Activated B cell treated with CpG ODN at 0.5 μM for 24 hours (primary cell): ENCODE measurements around the gene GRID2. TPM values are rescaled to one million over a fixed set of nuclear protein-coding genes. Genes with fewer than 3 reads are reported as not detected.

ENCODE experiments used
- ATAC-seq: fragments of 200-7000 bp; cut with Tn5 transposase; one replicate; pipeline ENCODE4 v1.10.0; 2021; ENCODE audit warnings: low read depth, mild to moderate bottlenecking, moderate library complexity
- CTCF ChIA-PET: fragments of 350-600 bp; sonication (Branson Sonifier 250); formaldehyde crosslinking; loops from one replicate; lab custom pipeline; 2021; ENCODE audit warnings: antibody characterized with exemption; lab: Charles Lee
- POLR2A ChIA-PET: fragments of 350-600 bp; sonication (Branson Sonifier 250); formaldehyde crosslinking; loops from one replicate; lab custom pipeline; 2021; ENCODE audit warnings: antibody characterized with exemption; lab: Charles Lee
- DNase-seq: peaks from one replicate; pipeline ENCODE4 v3.0.0; 2022
- H3K27ac Mint-ChIP-seq: one replicate; pipeline ENCODE4 v1.8.0; 2020; ENCODE audit warnings: mixed read lengths
- H3K27me3 Mint-ChIP-seq: one replicate; pipeline ENCODE4 v1.8.0; 2021; ENCODE audit warnings: mixed read lengths
- H3K36me3 Mint-ChIP-seq: one replicate; pipeline ENCODE4 v1.8.0; 2021; ENCODE audit warnings: low read depth, mixed read lengths
- H3K4me1 Mint-ChIP-seq: one replicate; pipeline ENCODE4 v1.8.0; 2021; ENCODE audit warnings: mixed read lengths
- H3K4me3 Mint-ChIP-seq: one replicate; pipeline ENCODE4 v1.8.0; 2020; ENCODE audit warnings: mild to moderate bottlenecking, mixed read lengths
- H3K9me3 Mint-ChIP-seq: one replicate; pipeline ENCODE4 v1.8.0; 2020; ENCODE audit warnings: mixed read lengths
- intact Hi-C: fragments of 100-400 bp; cut with micrococcal nuclease; formaldehyde crosslinking; loops from one replicate; pipeline ENCODE4 v1.15.1; 2024
- total RNA-seq: library from RNA; stranded (reverse); gene quantifications from 2 replicates; pipeline ENCODE4 v1.2.3, GENCODE V29; 2022
- TF ChIP-seq, protein P1 (sequence below): fragments of 200-600 bp; IDR thresholded peaks from one replicate; pipeline ENCODE4 v1.8.0; 2022; ENCODE audit warnings: antibody characterized with exemption, mild to moderate bottlenecking

Gene GRID2
- total RNA-seq, 1 donor from 2014 or later: not detected

GRCh38 chr4:92535599-92535998 is 231.8 kb downstream of the GRID2 start:
- Mint-ChIP-seq H3K9me3 (no peaks in the 10 kb centered on the region), H3K27me3 (no peaks in the 10 kb centered on the region), H3K27ac (no peak overlapping the region), H3K36me3 (no peaks in the 10 kb centered on the region), H3K4me3 (no peak overlapping the region), H3K4me1 (no peaks in the 10 kb centered on the region)
- ChIA-PET POLR2A (no interaction called here), CTCF (no interaction called here)
- TF ChIP-seq, protein P1, sequence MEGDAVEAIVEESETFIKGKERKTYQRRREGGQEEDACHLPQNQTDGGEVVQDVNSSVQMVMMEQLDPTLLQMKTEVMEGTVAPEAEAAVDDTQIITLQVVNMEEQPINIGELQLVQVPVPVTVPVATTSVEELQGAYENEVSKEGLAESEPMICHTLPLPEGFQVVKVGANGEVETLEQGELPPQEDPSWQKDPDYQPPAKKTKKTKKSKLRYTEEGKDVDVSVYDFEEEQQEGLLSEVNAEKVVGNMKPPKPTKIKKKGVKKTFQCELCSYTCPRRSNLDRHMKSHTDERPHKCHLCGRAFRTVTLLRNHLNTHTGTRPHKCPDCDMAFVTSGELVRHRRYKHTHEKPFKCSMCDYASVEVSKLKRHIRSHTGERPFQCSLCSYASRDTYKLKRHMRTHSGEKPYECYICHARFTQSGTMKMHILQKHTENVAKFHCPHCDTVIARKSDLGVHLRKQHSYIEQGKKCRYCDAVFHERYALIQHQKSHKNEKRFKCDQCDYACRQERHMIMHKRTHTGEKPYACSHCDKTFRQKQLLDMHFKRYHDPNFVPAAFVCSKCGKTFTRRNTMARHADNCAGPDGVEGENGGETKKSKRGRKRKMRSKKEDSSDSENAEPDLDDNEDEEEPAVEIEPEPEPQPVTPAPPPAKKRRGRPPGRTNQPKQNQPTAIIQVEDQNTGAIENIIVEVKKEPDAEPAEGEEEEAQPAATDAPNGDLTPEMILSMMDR: no peak
- intact Hi-C loops: no loop called here
- ATAC-seq: no peak
- DNase-seq: no peak

DNA sequence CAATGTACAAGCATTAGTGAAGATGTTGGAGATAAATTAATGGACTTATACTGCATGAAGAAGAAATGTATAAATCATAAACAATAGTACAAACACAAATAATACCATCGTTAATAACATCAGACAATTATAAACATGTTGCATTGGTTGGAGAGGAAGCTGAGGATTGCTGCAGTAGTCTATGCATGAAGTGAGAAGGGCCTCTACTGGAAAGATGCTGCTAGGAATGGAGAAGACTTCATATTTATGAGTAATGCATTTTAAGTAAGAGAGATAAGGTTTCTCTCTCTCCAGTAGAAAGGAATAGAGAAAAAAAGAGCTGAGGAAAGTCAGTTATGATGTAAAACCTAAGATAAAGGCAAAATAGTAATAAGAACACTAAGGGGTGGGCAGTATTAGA is 247.8 kb downstream of the GRID2 start:
- H3K4me3 Mint-ChIP-seq: no peak overlapping the region
- peaks cover 7% of the 10 kb centered on the region for H3K9me3 Mint-ChIP-seq
- POLR2A ChIA-PET: no interaction called here
- no peak for DNase-seq
- no peaks in the 10 kb centered on the region for H3K27me3 Mint-ChIP-seq
- H3K4me1 Mint-ChIP-seq: no peaks in the 10 kb centered on the region
- CTCF ChIA-PET: no interaction called here
- no peaks in the 10 kb centered on the region for H3K36me3 Mint-ChIP-seq
- TF ChIP-seq, protein P1: no peak
- intact Hi-C loops: no loop called here
- ATAC-seq: no peak
- no peak overlapping the region for H3K27ac Mint-ChIP-seq

- H3K9me3 Mint-ChIP-seq: peaks cover 5% of the 10 kb centered on the region
- intact Hi-C loops: no loop called here
- H3K4me3 Mint-ChIP-seq: no peak overlapping the region
- TF ChIP-seq, protein P1: no peak
- no peaks in the 10 kb centered on the region for H3K4me1 Mint-ChIP-seq
- no peaks in the 10 kb centered on the region for H3K27me3 Mint-ChIP-seq
- POLR2A ChIA-PET: no interaction called here
- CTCF ChIA-PET: no interaction called here
- ATAC-seq: no peak
- H3K36me3 Mint-ChIP-seq: no peaks in the 10 kb centered on the region
- no peak for DNase-seq
- no peak overlapping the region for H3K27ac Mint-ChIP-seq
Observed at GRCh38 chr4:92566269-92566668, 262.5 kb downstream of the GRID2 start.

- Mint-ChIP-seq H3K4me3 (no peak overlapping the region), H3K9me3 (peaks cover 3% of the 10 kb centered on the region), H3K4me1 (no peaks in the 10 kb centered on the region), H3K36me3 (no peaks in the 10 kb centered on the region), H3K27ac (no peak overlapping the region), H3K27me3 (no peaks in the 10 kb centered on the region)
- ChIA-PET POLR2A (no interaction called here), CTCF (no interaction called here)
- DNase-seq: no peak
- TF ChIP-seq, protein P1: no peak
- intact Hi-C loops: no loop called here
- ATAC-seq: no peak
Observed at GRCh38 chr4:92580816-92581215, 277.1 kb downstream of the GRID2 start.

DNA sequence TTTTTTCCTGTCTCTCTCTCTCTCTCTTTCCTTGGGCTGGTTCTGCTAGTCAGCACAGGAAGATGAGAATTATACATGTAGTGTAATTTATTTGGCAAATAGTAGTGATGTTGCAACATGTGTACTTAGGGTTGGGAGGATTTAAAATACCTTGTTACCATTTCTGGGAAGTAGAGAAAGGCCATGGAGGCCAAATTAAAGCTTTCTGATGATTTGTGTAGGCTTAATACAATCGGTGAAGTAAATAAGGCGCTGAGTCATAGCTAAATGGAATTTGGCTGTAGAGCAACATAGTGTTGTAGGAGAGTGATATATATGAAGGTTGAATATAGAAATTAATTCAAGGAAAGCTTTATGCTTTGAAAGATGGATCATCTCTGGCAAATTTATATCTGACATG is 295.3 kb downstream of the GRID2 start:
- CTCF ChIA-PET: no interaction called here
- Mint-ChIP-seq H3K27me3 (no peaks in the 10 kb centered on the region), H3K9me3 (peaks cover 2% of the 10 kb centered on the region), H3K4me1 (no peaks in the 10 kb centered on the region), H3K36me3 (no peaks in the 10 kb centered on the region), H3K4me3 (no peak overlapping the region), H3K27ac (no peak overlapping the region)
- no peak for DNase-seq
- POLR2A ChIA-PET: no interaction called here
- TF ChIP-seq, protein P1: no peak
- no peak for ATAC-seq
- intact Hi-C loops: no loop called here
